GM12878 (cell line): ENCODE results near the gene SMARCD3. TPM values are rescaled to one million over a fixed set of nuclear protein-coding genes. Genes with fewer than 3 reads are reported as not detected.

ENCODE experiments used
- ATAC-seq: fragments of 200-7000 bp; cut with Tn5 transposase; 3 replicates; pipeline ENCODE4 v1.9.1; 2020; ENCODE audit warnings: mild to moderate bottlenecking, moderate library complexity
- BruUV-seq: library from RNA; stranded (reverse); fragments of 400-500 nt; replicated peaks from 2 replicates; lab custom pipeline; 2021; lab: Mats Ljungman, UMichigan
- CTCF ChIA-PET: fragments of 300-600 bp; sonication (Branson Sonifier 250); formaldehyde crosslinking; extraction: SDS; loops from one replicate; lab custom pipeline; 2021; ENCODE audit warnings: inconsistent platforms; lab: Yijun Ruan, JAX
- POLR2A ChIA-PET: fragments of 350-600 bp; formaldehyde crosslinking; extraction: SDS; loops from one replicate; lab custom pipeline; 2021; ENCODE audit warnings: inconsistent platforms; lab: Charles Lee
- RAD21 ChIA-PET: fragments of 300-600 bp; sonication (Branson Sonifier 250); formaldehyde crosslinking; loops from one replicate; lab custom pipeline; 2023; ENCODE audit warnings: antibody characterized with exemption; ENCODE audit not compliant: unreplicated experiment; lab: Charles Lee
- SMC1A ChIA-PET: fragments of 300-600 bp; sonication (Branson Sonifier 250); formaldehyde crosslinking; loops from one replicate; lab custom pipeline; 2023; ENCODE audit not compliant: unreplicated experiment, uncharacterized antibody; lab: Charles Lee
- DNase-seq: peaks from one replicate; pipeline ENCODE4 v3.0.0-alpha.2; 2011; ENCODE audit warnings: low read depth, low spot score
- FAIRE-seq: peaks from 3 replicates; lab custom pipeline; 2011; peaks lifted over from hg19 to GRCh38; lab: Jason Lieb, UNC
- H2AFZ ChIP-seq: 2 replicates; pipeline ENCODE4 v1.6.0; 2011; ENCODE audit warnings: low read depth, low read length, control low read depth; ENCODE audit not compliant: control insufficient read depth
- H3K27ac ChIP-seq: 2 replicates; pipeline ENCODE4 v1.5.1; 2011; ENCODE audit warnings: control low read depth; ENCODE audit not compliant: control insufficient read depth, insufficient read depth
- H3K27me3 ChIP-seq, 2 experiments: replicated peaks in 1 of 2; 2 replicates each; pipeline versions ENCODE4 v1.6.0 to v1.6.1; 2011; ENCODE audit warnings: low read length in 1 of 2; ENCODE audit not compliant: control insufficient read depth in 2 of 2, insufficient read depth in 2 of 2
- H3K36me3 ChIP-seq, 2 experiments: 2 replicates each; pipeline ENCODE4 v1.5.1; 2011; ENCODE audit warnings: low read length in 1 of 2; ENCODE audit not compliant: control insufficient read depth in 2 of 2, insufficient read depth in 2 of 2
- H3K4me1 ChIP-seq: 2 replicates; pipeline ENCODE4 v1.6.1; 2011; ENCODE audit warnings: mild to moderate bottlenecking, low read length, moderate library complexity, mixed read lengths; ENCODE audit not compliant: control insufficient read depth, insufficient read depth
- H3K4me2 ChIP-seq: 2 replicates; pipeline ENCODE4 v1.6.0; 2011; ENCODE audit warnings: control low read depth; ENCODE audit not compliant: control insufficient read depth, insufficient read depth
- H3K4me3 ChIP-seq: fragments of 200-600 bp; sonication (generic); 2 replicates; pipeline ENCODE4 v1.5.1; 2016
- H3K79me2 ChIP-seq: 2 replicates; pipeline ENCODE4 v1.6.0; 2011; ENCODE audit warnings: low read length; ENCODE audit not compliant: control insufficient read depth, insufficient read depth
- H3K9ac ChIP-seq: 2 replicates; pipeline ENCODE4 v1.8.0; 2011; ENCODE audit warnings: low read length, control low read depth, mixed read lengths; ENCODE audit not compliant: control insufficient read depth, insufficient read depth
- H3K9me3 ChIP-seq: replicated peaks from 3 replicates; pipeline ENCODE4 v1.5.1; 2011; ENCODE audit warnings: mild to moderate bottlenecking, low read length; ENCODE audit not compliant: control insufficient read depth, insufficient read depth
- H4K20me1 ChIP-seq: 2 replicates; pipeline ENCODE4 v1.6.0; 2011; ENCODE audit not compliant: control insufficient read depth, insufficient read depth
- ATF2 ChIP-seq: IDR thresholded peaks from 2 replicates; pipeline ENCODE4 v1.6.1; 2012; ENCODE audit warnings: low read length, inconsistent platforms
- BCL3 ChIP-seq: IDR thresholded peaks from 2 replicates; pipeline ENCODE4 v1.6.1; 2011; ENCODE audit warnings: borderline replicate concordance, low read depth, mild to moderate bottlenecking, moderate library complexity, low read length; ENCODE audit not compliant: insufficient read depth, poor library complexity, severe bottlenecking
- BHLHE40 ChIP-seq, 2 experiments: fragments of 450-650 bp in 1 of 2; IDR thresholded peaks; 2 replicates each; pipeline ENCODE4 v1.6.1; 2011 to 2017; ENCODE audit warnings: low read depth in 2 of 2, borderline replicate concordance in 1 of 2, improper control_type of control experiment in 1 of 2, low read length in 1 of 2, mild to moderate bottlenecking in 1 of 2
- GABPA ChIP-seq: IDR thresholded peaks from 2 replicates; pipeline ENCODE4 v1.6.1; 2014; ENCODE audit warnings: antibody characterized with exemption, low read depth, mild to moderate bottlenecking, inconsistent platforms
- NFYB ChIP-seq: IDR thresholded peaks from 2 replicates; pipeline ENCODE4 v1.6.1; 2011; ENCODE audit warnings: low read depth, mild to moderate bottlenecking, low read length, improper control_type of control experiment, moderate library complexity; ENCODE audit not compliant: insufficient read depth
- PAX5 ChIP-seq: IDR thresholded peaks from 2 replicates; pipeline ENCODE4 v1.6.1; 2011; ENCODE audit warnings: low read depth, low read length, borderline replicate concordance
- SMC3 ChIP-seq: IDR thresholded peaks from 2 replicates; pipeline ENCODE4 v1.6.1; 2011; ENCODE audit warnings: low read length, improper control_type of control experiment, borderline replicate concordance
- WRNIP1 ChIP-seq: IDR thresholded peaks from 2 replicates; pipeline ENCODE4 v1.6.1; 2011; ENCODE audit warnings: low read depth, low read length, improper control_type of control experiment, borderline replicate concordance
- ZNF384 ChIP-seq: IDR thresholded peaks from 2 replicates; pipeline ENCODE4 v1.6.1; 2012; ENCODE audit warnings: low read depth, mild to moderate bottlenecking, low read length, improper control_type of control experiment, borderline replicate concordance
- WGBS: methylation state at CpG from one replicate; pipeline ENCODE4 v1.1.6; 2016; ENCODE audit warnings: low lambda C conversion rate; ENCODE audit not compliant: insufficient replicate concordance, insufficient coverage; ENCODE audit errors: missing lambda C conversion rate; 5-methylcytosine and 5-hydroxymethylcytosine counted together
- in situ Hi-C: fragments of 300-500 bp; cut with MboI; formaldehyde crosslinking; loops from 9 replicates; pipeline ENCODE4 v1.14.3; 2018; ENCODE audit warnings: mixed read lengths
- intact Hi-C: fragments of 100-400 bp; cut with micrococcal nuclease; formaldehyde crosslinking; loops from one replicate; pipeline ENCODE4 v1.14.2; 2022; ENCODE audit not compliant: unreplicated experiment
- polyA plus RNA-seq, 11 experiments: library from polyadenylated mRNA; depleted of rRNA in 4 of 11; unstranded in 6 of 11; stranded (reverse) in 5 of 11; fragments of >200 nt; fragmentation: Nextera tagmentation in 4 of 11; fragmentation: Illumina TruSeq in 1 of 11; extraction: Ambion mirVana in 4 of 11; extraction: Trizol in 1 of 11; gene quantifications; 1 replicate in 1 of 11; 2 replicates in 10 of 11; pipeline versions ENCODE4 v1.2.1 to v1.2.3, GENCODE V29; 2011 to 2016; ENCODE audit warnings: inconsistent platforms in 2 of 11, missing spikeins in 2 of 11, low read depth in 1 of 11
- total RNA-seq, 4 experiments: library from RNA; depleted of rRNA in 3 of 4; stranded (reverse); fragments of >200 nt in 3 of 4; fragmentation: Illumina TruSeq in 1 of 4; extraction: Trizol in 1 of 4; gene quantifications; 2 replicates each; pipeline versions ENCODE4 v1.2.1 to v1.2.3, GENCODE V29; 2013 to 2021
- TF ChIP-seq, protein P1 (sequence below): IDR thresholded peaks from 2 replicates; pipeline ENCODE4 v1.6.1; 2011; ENCODE audit warnings: low read depth, mild to moderate bottlenecking, low read length, moderate library complexity, borderline replicate concordance; ENCODE audit errors: extremely low read depth
- TF ChIP-seq, protein P2 (sequence below): fragments of 450-650 bp; IDR thresholded peaks from 2 replicates; pipeline ENCODE4 v1.6.1; 2016; ENCODE audit warnings: mild to moderate bottlenecking
- TF ChIP-seq, protein P3 (sequence below): fragments of 450-650 bp; formaldehyde crosslinking; IDR thresholded peaks from 2 replicates; pipeline ENCODE4 v1.4.0; 2022; ENCODE audit warnings: mild to moderate bottlenecking, moderate library complexity

SMARCD3 gene
- total and polyA plus RNA-seq, 10 of the 15 experiments (the other 5 are each of a cell fraction or from before 2014, with no cell fraction given) = 0.11 to 1.4 (median 0.16) TPM

DNA sequence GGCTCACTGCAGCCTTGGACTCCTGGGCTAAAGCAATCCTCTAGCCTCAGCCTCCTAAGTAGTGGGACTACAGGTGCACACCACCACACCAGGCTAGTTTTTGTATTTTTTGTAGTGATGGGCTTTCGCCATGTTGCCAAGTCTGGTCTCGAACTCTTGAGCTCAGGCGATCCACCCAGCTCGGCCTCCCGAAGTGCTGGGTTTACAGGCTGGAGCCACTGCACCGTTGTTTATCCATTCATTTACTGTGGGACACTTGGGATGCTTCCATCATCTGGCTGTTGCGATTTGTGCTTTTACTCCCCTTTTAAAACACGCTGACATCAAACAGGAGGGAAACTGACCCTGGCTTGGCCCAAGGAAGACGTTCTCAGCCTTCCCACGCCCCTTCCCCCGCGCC, 30.5 kb upstream of the SMARCD3 start (continued):
- TF ChIP-seq ATF2 (no peak), WRNIP1 (no peak)

DNA sequence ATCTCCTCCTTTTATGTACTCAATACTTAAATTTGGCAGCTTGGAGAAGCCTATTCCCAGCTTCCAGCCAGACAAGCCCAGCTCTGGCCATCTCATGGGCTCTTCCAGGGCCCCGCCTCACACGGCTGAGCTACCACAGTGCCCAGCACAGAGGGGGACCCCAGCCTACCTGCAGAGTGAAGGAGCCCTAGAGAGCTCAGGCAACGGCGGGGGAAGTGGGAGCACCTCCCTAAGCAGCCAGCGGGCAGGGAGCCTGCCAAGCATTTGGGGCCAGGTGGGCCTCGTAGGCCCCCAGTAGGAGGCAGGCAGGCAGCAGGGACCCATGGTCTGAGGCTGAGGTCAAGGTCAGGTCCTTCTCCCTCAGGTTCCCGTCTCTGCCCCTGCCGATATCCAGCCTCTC, 29.1 kb upstream of the SMARCD3 start:
- H3K9ac ChIP-seq = no peak overlapping the region
- no peak overlapping the region for H3K4me3 ChIP-seq
- ChIA-PET SMC1A (no interaction called here), CTCF (interaction anchor here (1.1 kb wide), 1 partner anchor 34 kb away, joined by 3 read pairs; no protein-coding TSS in a partner anchor), POLR2A (no interaction called here), RAD21 (no interaction called here)
- no peak overlapping the region for H3K4me2 ChIP-seq
- 71% methylated on average over 8 of the region's 8 CpGs for WGBS
- no peak for FAIRE-seq
- H3K27ac ChIP-seq = no peak overlapping the region
- no TSS peak for BruUV-seq
- H3K27me3 ChIP-seq = peaks cover 0 to 4% of the 10 kb centered on the region in 2 experiments; a peak in 3 of 4 replicates
- H3K4me1 ChIP-seq = no peaks in the 10 kb centered on the region
- TF ChIP-seq SMC3 = no peak
- TF ChIP-seq, protein P1, sequence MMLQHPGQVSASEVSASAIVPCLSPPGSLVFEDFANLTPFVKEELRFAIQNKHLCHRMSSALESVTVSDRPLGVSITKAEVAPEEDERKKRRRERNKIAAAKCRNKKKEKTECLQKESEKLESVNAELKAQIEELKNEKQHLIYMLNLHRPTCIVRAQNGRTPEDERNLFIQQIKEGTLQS = no peak
- no peak for TF ChIP-seq PAX5
- TF ChIP-seq BHLHE40 (IDR thresholded peaks at IDR 0.05; ENCODE audit: borderline replicate concordance in 1 of 2, low read depth in 2 of 2, low read length in 1 of 2) = no peak
- no peak for TF ChIP-seq GABPA
- TF ChIP-seq, protein P2, sequence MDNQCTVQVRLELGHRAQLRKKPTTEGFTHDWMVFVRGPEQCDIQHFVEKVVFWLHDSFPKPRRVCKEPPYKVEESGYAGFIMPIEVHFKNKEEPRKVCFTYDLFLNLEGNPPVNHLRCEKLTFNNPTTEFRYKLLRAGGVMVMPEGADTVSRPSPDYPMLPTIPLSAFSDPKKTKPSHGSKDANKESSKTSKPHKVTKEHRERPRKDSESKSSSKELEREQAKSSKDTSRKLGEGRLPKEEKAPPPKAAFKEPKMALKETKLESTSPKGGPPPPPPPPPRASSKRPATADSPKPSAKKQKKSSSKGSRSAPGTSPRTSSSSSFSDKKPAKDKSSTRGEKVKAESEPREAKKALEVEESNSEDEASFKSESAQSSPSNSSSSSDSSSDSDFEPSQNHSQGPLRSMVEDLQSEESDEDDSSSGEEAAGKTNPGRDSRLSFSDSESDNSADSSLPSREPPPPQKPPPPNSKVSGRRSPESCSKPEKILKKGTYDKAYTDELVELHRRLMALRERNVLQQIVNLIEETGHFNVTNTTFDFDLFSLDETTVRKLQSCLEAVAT = no peak
- TF ChIP-seq NFYB = no peak
- TF ChIP-seq, protein P3, sequence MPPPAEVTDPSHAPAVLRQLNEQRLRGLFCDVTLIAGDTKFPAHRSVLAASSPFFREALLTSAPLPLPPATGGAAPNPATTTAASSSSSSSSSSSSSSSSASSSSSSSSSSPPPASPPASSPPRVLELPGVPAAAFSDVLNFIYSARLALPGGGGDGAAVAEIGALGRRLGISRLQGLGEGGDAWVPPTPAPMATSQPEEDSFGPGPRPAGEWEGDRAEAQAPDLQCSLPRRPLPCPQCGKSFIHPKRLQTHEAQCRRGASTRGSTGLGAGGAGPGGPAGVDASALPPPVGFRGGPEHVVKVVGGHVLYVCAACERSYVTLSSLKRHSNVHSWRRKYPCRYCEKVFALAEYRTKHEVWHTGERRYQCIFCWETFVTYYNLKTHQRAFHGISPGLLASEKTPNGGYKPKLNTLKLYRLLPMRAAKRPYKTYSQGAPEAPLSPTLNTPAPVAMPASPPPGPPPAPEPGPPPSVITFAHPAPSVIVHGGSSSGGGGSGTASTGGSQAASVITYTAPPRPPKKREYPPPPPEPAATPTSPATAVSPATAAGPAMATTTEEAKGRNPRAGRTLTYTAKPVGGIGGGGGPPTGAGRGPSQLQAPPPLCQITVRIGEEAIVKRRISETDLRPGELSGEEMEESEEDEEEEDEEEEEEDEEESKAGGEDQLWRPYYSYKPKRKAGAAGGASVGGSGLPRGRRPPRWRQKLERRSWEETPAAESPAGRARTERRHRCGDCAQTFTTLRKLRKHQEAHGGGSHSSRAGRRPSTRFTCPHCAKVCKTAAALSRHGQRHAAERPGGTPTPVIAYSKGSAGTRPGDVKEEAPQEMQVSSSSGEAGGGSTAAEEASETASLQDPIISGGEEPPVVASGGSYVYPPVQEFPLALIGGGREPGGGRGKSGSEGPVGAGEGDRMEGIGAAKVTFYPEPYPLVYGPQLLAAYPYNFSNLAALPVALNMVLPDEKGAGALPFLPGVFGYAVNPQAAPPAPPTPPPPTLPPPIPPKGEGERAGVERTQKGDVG = no peak
- TF ChIP-seq WRNIP1 = no peak
- no peak for TF ChIP-seq BCL3
- no peak for TF ChIP-seq ZNF384
- no peak for DNase-seq
- H2AFZ ChIP-seq = no peak overlapping the region
- H3K9me3 ChIP-seq = no peaks in the 10 kb centered on the region
- no peaks in the 10 kb centered on the region for H3K36me3 ChIP-seq
- in situ Hi-C loops (no loop called here), intact Hi-C loops (no loop called here)
- H3K79me2 ChIP-seq = no peaks in the 10 kb centered on the region
- ATAC-seq = no peak
- H4K20me1 ChIP-seq = no peaks in the 10 kb centered on the region
